ENCODE data around the gene CCDC183.
"Not testable (repeated sequence)": the region's sequence is repeated elsewhere in the genome, so short reads cannot be mapped to it uniquely, and the experiment has no call there.

Gene CCDC183

GRCh38 chr9:136784997-136785361, 11.2 kb upstream of the CCDC183 start:
- H3K9ac ChIP-seq (ENCODE audit: low read depth, low read length): no peak overlapping the region
- H3K4me1 ChIP-seq (ENCODE audit: insufficient read depth, low read length): peaks cover 3% of the 10 kb centered on the region; the same call in 1 of the 2 replicates
- H3K36me3 ChIP-seq (ENCODE audit: insufficient read depth, low read length): no peaks in the 10 kb centered on the region
- H3K9me3 ChIP-seq (ENCODE audit: control insufficient read depth, insufficient read depth, low read length): no peaks in the 10 kb centered on the region

GRCh38 chr9:136785565-136786355, 10.4 kb upstream of the CCDC183 start:
- H3K4me1 ChIP-seq (ENCODE audit: insufficient read depth, low read length); H3K9me3 ChIP-seq (ENCODE audit: control insufficient read depth, insufficient read depth, low read length); H3K9ac ChIP-seq (ENCODE audit: low read depth, low read length); H3K36me3 ChIP-seq (ENCODE audit: insufficient read depth, low read length): not testable (repeated sequence)

GRCh38 chr9:136786451-136786850, 9.7 kb upstream of the CCDC183 start:
- Histone ChIP-seq H3K9me3 (ENCODE audit: control insufficient read depth, insufficient read depth, low read length) (no peaks in the 10 kb centered on the region), H3K36me3 (ENCODE audit: insufficient read depth, low read length) (no peaks in the 10 kb centered on the region), H3K4me1 (ENCODE audit: insufficient read depth, low read length) (peaks cover 9% of the 10 kb centered on the region; the same call in 1 of the 2 replicates), H3K9ac (ENCODE audit: low read depth, low read length) (no peak overlapping the region)

GRCh38 chr9:136786983-136787382, 9.2 kb upstream of the CCDC183 start:
- H3K36me3 ChIP-seq (ENCODE audit: insufficient read depth, low read length); H3K4me1 ChIP-seq (ENCODE audit: insufficient read depth, low read length); H3K9ac ChIP-seq (ENCODE audit: low read depth, low read length); H3K9me3 ChIP-seq (ENCODE audit: control insufficient read depth, insufficient read depth, low read length): not testable (repeated sequence)

GRCh38 chr9:136787690-136788400, 8.3 kb upstream of the CCDC183 start:
- Histone ChIP-seq H3K36me3 (ENCODE audit: insufficient read depth, low read length) (no peaks in the 10 kb centered on the region), H3K4me1 (ENCODE audit: insufficient read depth, low read length) (peaks cover 9% of the 10 kb centered on the region; the same call in 1 of the 2 replicates), H3K9ac (ENCODE audit: low read depth, low read length) (no peak overlapping the region), H3K9me3 (ENCODE audit: control insufficient read depth, insufficient read depth, low read length) (no peaks in the 10 kb centered on the region)

- H3K9me3 ChIP-seq (ENCODE audit: control insufficient read depth, insufficient read depth, low read length); H3K4me1 ChIP-seq (ENCODE audit: insufficient read depth, low read length); H3K36me3 ChIP-seq (ENCODE audit: insufficient read depth, low read length); H3K9ac ChIP-seq (ENCODE audit: low read depth, low read length): not testable (repeated sequence)
Measured at GRCh38 chr9:136788644-136789522, 7.3 kb upstream of the CCDC183 start.

GRCh38 chr9:136789523-136789937, 6.6 kb upstream of the CCDC183 start:
- no peak overlapping the region for H3K9ac ChIP-seq (ENCODE audit: low read depth, low read length)
- H3K36me3 ChIP-seq (ENCODE audit: insufficient read depth, low read length): no peaks in the 10 kb centered on the region
- H3K4me1 ChIP-seq (ENCODE audit: insufficient read depth, low read length): peaks cover 9% of the 10 kb centered on the region; the same call in 1 of the 2 replicates
- no peaks in the 10 kb centered on the region for H3K9me3 ChIP-seq (ENCODE audit: control insufficient read depth, insufficient read depth, low read length)

GRCh38 chr9:136790640-136791515, 5.3 kb upstream of the CCDC183 start, which contains the start of gene TMEM141:
TMEM141 (plus strand) TSS chr9:136791344; CDS start chr9:136791371, 27 bp downstream.
- H3K4me1 ChIP-seq (ENCODE audit: insufficient read depth, low read length): peaks cover 9% of the 10 kb centered on the region; the same call in 1 of the 2 replicates

GRCh38 chr9:136791516-136792276, 4.4 kb upstream of the CCDC183 start:
- Histone ChIP-seq H3K9me3 (ENCODE audit: control insufficient read depth, insufficient read depth, low read length) (no peaks in the 10 kb centered on the region), H3K9ac (ENCODE audit: low read depth, low read length) (peak overlapping the region; percentile 88), H3K36me3 (ENCODE audit: insufficient read depth, low read length) (no peaks in the 10 kb centered on the region), H3K4me1 (ENCODE audit: insufficient read depth, low read length) (peaks cover 17% of the 10 kb centered on the region)

More at GRCh38 chr9:136790640-136791515, 5.3 kb upstream of the CCDC183 start, which contains the start of gene TMEM141:
- peak within 1 kb of the TSS; percentile 88 for H3K9ac ChIP-seq (ENCODE audit: low read depth, low read length)
- H3K9me3 ChIP-seq (ENCODE audit: control insufficient read depth, insufficient read depth, low read length): no peaks in the 10 kb centered on the region
- no peaks in the 10 kb centered on the region for H3K36me3 ChIP-seq (ENCODE audit: insufficient read depth, low read length)

GRCh38 chr9:136792321-136793085, 3.6 kb upstream of the CCDC183 start:
- Histone ChIP-seq H3K9me3 (ENCODE audit: control insufficient read depth, insufficient read depth, low read length) (no peaks in the 10 kb centered on the region), H3K36me3 (ENCODE audit: insufficient read depth, low read length) (no peaks in the 10 kb centered on the region), H3K9ac (ENCODE audit: low read depth, low read length) (no peak overlapping the region), H3K4me1 (ENCODE audit: insufficient read depth, low read length) (peaks cover 17% of the 10 kb centered on the region)

- Histone ChIP-seq H3K4me1 (ENCODE audit: insufficient read depth, low read length) (peaks cover 14% of the 10 kb centered on the region), H3K36me3 (ENCODE audit: insufficient read depth, low read length) (no peaks in the 10 kb centered on the region), H3K9ac (ENCODE audit: low read depth, low read length) (no peak overlapping the region), H3K9me3 (ENCODE audit: control insufficient read depth, insufficient read depth, low read length) (no peaks in the 10 kb centered on the region)
Measured at GRCh38 chr9:136793086-136793946, 2.8 kb upstream of the CCDC183 start.

All from ES-I3 (cell line).